Fibroblast of pulmonary artery (primary cell): ENCODE measurements around the gene GUCY1B1.

Experiments
- DNase-seq: peaks from one replicate; pipeline ENCODE4 v3.0.0-alpha.2; 2010; ENCODE audit warnings: low read depth
- H3K4me3 ChIP-seq: replicated peaks from 2 replicates; pipeline ENCODE4 v1.5.1; 2011; ENCODE audit warnings: low read depth, mild to moderate bottlenecking, control low read depth, low read length, moderate library complexity
- CTCF ChIP-seq: IDR thresholded peaks from 2 replicates; pipeline ENCODE4 v1.5.1; 2011; ENCODE audit warnings: mild to moderate bottlenecking, control low read depth, low read length, inconsistent platforms; ENCODE audit errors: missing control alignments

GUCY1B1 gene

GRCh38 chr4:155742310-155743015 lies 16.4 kb upstream of the GUCY1B1 start:
- DNase-seq, result no peak
- no peak for TF ChIP-seq CTCF
- H3K4me3 ChIP-seq, result no peak overlapping the region

- TF ChIP-seq CTCF, result no peak
- no peak for DNase-seq
- no peak overlapping the region for H3K4me3 ChIP-seq
These were observed 12.8 kb upstream of the GUCY1B1 start for GRCh38 chr4:155745984-155746383.

GRCh38 chr4:155748039-155748438 lies 10.8 kb upstream of the GUCY1B1 start:
- TF ChIP-seq CTCF, result no peak
- H3K4me3 ChIP-seq, result no peak overlapping the region
- DNase-seq, result no peak

DNA sequence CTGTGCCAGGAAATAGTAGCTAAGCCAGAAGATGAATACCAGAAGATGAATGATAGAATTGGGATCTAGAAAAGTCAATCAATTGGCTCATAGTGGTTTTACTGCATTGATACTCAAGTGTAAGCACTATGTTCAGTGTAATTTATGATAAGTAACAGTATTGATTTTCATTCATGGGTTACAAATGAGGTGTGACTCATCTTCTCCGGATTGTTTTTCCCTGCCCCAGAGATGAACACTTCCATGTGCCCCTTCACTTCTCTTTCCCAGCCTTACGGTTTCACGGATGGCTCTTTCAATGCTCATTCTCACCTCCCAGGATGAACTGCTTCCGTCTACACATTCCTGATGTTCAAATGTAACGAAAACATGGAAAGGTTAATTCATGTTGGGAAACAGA lies 9.8 kb upstream of the GUCY1B1 start:
- TF ChIP-seq CTCF, result no peak
- no peak for DNase-seq
- no peak overlapping the region for H3K4me3 ChIP-seq

DNA sequence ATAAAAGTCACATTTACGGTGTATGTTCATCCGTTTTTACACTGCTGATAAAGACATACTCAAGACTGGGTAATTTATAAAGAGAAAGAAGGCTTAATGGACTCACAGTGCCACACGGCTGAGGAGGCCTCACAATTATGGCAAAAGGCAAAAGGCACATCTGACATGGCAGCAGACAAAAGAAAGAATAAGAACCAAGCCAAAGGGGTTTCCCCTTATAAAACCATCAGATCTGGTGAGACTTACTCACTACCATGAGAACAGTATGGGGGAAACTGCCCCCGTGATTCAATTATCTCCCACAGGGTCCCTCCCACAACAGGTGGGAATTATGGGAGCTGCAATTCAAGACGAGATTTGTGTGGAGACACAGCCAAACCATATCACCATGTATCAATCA lies 7.3 kb upstream of the GUCY1B1 start:
- DNase-seq, result no peak
- TF ChIP-seq CTCF, result no peak

GRCh38 chr4:155757745-155758265 lies 1.0 kb upstream of the GUCY1B1 start:
- no peak for DNase-seq
- TF ChIP-seq CTCF, result no peak
- H3K4me3 ChIP-seq, result no peak overlapping the region

More for the DNA sequence above, 7.3 kb upstream of the GUCY1B1 start:
- H3K4me3 ChIP-seq, result no peak overlapping the region
